GM18526 (cell line): ENCODE measurements around the gene PTPMT1.

Experiments used
- POLR2A ChIP-seq: IDR thresholded peaks from 3 replicates; pipeline ENCODE4 v1.6.1; 2011; ENCODE audit not compliant: insufficient read length; ENCODE audit errors: extremely low read depth

Gene PTPMT1

GRCh38 chr11:47565340-47566148 lies at the start of gene PTPMT1:
Gene PTPMT1, plus strand, starts transcription at chr11:47565599. Its CDS starts 24 bp downstream, at chr11:47565623.
- peak; percentile 93 for TF ChIP-seq POLR2A

GRCh38 chr11:47516155-47516554 lies 49.2 kb upstream of the PTPMT1 start:
- no peak for TF ChIP-seq POLR2A

- TF ChIP-seq POLR2A, result no peak
Measured at GRCh38 chr11:47516984-47517853, 48.2 kb upstream of the PTPMT1 start.

GRCh38 chr11:47518212-47518964 lies 47.0 kb upstream of the PTPMT1 start:
- no peak for TF ChIP-seq POLR2A

- TF ChIP-seq POLR2A, result no peak
Measured at GRCh38 chr11:47523490-47524225, 41.7 kb upstream of the PTPMT1 start.

- no peak for TF ChIP-seq POLR2A
Measured at GRCh38 chr11:47524291-47524874, 41.0 kb upstream of the PTPMT1 start.

GRCh38 chr11:47527186-47527585 lies 38.2 kb upstream of the PTPMT1 start:
- TF ChIP-seq POLR2A, result no peak

- no peak for TF ChIP-seq POLR2A
Measured at GRCh38 chr11:47529951-47530350, 35.4 kb upstream of the PTPMT1 start.

GRCh38 chr11:47531666-47532065 lies 33.7 kb upstream of the PTPMT1 start:
- TF ChIP-seq POLR2A, result no peak

- TF ChIP-seq POLR2A, result no peak
Measured at GRCh38 chr11:47532597-47533213, 32.7 kb upstream of the PTPMT1 start.

GRCh38 chr11:47533690-47534151 lies 31.7 kb upstream of the PTPMT1 start:
- TF ChIP-seq POLR2A, result no peak

- TF ChIP-seq POLR2A, result no peak
Measured at GRCh38 chr11:47534704-47535251, 30.6 kb upstream of the PTPMT1 start.

- no peak for TF ChIP-seq POLR2A
Measured at GRCh38 chr11:47536915-47537314, 28.5 kb upstream of the PTPMT1 start.
